Inferior parietal cortex (tissue), 1 donor: ENCODE measurements around the gene TSHZ3.

Experiments used
- DNase-seq: peaks from one replicate; pipeline ENCODE4 v3.0.0-alpha.2; 2016; ENCODE audit errors: extremely low spot score

Gene TSHZ3

GRCh38 chr19:31337008-31337914 is 12.0 kb downstream of the TSHZ3 start:
- DNase-seq: no peak

DNA sequence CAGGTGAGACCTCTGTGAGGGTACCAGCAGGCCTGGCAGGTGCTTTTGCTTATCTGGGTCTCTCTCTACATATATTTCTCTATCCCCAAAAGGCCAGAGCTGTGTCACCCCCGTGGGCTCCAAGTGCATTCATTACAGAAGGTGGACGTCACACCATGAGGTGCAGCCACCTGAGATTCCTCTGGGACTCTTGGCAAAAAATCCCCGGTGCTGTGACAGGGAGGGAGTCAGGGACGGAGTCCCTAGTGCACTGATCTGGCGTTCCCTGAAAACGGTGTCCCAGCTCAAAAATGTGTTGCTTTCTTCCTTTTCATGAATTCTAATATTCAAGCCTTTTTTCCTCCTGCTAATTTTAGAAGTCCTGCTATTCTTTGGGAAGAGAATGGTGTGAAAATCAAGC is 13.5 kb downstream of the TSHZ3 start:
- no peak for DNase-seq

DNA sequence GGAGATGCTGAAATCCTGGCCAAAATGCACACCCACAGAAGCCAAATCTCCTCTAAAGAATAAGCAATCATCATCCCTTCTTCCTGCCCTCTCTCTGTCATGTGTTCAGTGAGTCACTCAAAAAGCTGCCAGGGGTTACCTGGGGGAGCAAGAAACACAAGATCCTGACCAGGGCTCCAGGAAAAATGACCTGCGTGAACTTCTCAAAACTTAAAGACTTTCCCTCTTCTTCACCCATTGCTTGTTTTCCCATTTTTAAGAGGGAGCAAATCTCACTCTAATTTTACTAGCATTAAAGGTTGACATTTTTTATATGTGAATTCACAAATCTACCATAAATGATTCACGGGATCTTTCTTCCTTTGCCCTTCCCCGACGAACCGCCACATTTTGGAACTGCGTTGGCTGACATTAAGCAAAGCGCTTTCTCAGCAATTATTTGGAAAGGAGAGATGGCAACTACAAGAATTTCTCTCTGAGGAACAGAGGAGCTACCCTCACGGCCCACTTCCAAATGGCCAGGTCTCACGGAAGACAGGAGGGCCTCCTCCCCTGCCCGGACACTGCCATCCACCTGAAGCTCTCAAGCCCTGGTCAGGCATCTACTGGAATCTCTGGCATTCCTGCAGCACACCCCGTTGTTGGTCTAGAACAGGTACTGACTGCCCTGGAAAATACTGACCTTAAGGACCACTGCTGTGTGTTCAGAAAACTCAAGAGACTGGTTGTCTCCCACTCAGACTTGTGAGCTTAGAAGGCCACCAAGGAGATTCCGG is 14.2 kb downstream of the TSHZ3 start:
- DNase-seq: no peak

- no peak for DNase-seq
Measured at GRCh38 chr19:31334101-31334848, 15.0 kb downstream of the TSHZ3 start.

DNA sequence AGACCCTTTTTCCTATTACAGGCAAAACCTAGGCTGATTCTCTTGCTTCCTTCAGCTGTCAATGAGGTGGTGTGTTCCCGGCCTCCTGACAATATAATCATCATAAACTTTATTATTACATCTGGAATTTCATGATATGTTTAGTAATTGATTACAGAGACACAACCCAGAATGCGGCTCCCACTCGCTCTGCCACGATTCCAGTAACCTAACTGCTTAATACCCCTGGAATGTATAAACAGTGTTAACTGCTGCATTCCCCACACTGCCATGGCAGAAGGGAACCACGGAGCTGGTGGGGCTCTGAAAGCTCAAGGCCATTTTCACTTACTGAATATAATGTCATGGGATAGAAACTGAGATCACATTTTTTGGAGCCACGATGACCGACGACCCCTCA is 17.1 kb downstream of the TSHZ3 start:
- DNase-seq: no peak

DNA sequence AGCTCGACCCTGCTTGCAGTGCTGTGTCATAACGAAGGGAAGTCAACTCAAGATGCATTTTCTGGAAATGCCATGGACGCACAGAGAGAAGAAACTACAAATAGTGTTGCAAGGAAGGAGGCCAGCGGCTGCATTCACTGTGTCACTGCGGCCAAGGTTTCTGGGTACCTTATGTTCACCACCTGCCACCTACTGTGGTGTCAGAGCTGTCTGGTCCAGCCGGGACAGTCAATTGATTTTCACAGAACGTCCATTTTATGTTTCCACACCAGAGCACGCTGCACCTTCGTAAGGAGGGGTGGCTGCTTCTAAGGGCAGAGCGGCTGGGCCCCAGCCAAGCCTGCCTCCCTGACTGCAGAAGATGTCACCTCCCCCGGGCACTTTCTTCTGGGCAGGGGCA is 17.7 kb downstream of the TSHZ3 start:
- DNase-seq: no peak

DNA sequence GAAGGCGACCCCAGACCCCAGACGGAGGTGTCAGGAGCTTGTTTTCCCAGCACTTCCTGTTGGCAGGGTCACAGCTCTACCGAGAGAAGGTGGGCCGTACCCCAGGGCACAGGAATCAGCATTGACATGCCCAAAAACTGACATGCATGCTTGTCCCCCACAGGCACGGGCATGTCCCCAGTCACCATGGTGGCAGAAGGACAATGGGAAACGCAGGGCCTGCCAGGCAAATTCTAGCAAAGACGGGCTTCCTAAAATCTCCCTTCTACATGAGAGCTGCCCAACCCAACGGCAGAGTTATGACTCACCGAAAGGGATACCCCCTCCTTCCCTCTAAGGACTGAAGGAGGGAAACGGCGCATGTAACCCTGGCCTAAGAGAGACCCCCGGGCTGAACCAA is 18.5 kb downstream of the TSHZ3 start:
- DNase-seq: no peak

DNA sequence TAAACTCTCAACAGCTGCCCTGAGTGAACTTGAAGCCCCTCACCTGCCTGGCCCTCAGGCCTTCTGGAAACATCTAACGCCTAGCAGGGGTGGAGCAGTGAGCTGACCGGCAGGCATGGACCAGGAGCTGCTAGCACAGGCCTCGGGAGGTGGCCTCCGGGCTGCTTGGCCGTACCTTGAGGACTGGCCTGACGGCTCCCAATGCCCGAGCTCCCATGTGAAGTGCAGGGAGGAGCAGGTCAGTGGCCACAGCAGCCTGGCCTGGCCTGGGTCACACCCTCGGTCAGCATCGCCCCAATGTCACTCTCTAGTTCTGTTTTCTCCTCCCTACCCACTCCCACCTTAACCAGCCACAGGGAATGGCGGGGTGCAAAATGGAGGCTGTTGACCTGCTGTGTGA is 19.0 kb downstream of the TSHZ3 start:
- no peak for DNase-seq

DNA sequence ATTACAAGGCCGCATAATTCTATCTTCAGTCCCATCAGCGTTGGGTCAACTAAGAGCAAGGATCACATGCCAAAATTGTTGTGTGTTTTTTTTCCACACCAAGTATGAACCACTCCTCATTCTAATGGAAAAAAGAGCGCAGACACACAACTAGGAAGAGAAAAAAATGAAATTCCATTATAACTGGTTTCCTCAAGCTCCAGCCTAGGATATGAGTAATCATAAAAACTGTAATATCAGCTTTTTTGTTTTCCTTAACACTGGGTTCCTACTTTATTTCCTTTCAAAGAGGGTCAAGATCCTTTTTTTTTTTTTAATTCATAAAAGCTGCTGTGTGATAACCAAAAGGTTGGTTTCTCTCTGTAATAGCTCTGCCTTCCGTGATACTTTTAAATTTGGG is 19.4 kb downstream of the TSHZ3 start:
- no peak for DNase-seq

DNA sequence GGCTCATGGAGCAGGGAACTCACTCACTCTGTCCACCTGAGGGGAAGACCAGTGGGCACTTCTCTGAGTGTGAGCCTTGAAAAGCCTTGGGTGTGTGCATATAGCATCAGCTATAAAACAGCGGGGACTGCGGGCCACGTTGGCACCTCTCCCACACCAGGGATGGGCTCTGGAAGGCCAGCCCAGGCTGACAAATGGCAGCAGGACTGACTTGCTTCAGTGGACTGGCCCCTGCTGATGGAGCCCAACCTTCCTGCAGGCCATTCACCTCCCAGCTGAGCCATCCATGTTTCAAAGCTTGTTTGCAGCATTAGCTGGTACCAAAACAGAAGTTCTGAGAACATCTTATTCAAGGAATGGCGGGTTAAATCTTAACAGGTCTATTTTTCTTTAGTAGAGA is 21.0 kb downstream of the TSHZ3 start:
- DNase-seq: no peak

GRCh38 chr19:31326329-31327028 is 22.8 kb downstream of the TSHZ3 start:
- no peak for DNase-seq

DNA sequence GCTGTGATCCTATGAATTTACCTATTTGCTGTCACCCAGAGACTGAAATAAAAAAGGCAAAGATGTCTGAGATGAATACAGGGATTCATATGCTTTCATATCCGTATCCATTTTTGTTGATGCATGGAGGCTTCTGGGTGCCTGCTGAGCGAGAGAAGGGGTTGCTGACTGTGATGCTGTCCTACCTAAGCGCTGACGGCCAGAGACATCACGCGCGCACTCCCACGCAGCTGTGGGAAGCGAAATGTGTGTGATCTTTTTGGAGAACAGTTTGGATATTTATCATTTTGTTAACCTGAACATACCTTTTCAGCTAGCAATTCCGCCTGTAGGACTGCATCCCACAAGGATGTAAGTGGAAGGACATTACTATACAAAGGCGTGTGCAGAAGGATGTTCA is 23.9 kb downstream of the TSHZ3 start:
- DNase-seq: no peak

- DNase-seq: no peak
Measured at GRCh38 chr19:31319465-31319864, 29.8 kb downstream of the TSHZ3 start.

DNA sequence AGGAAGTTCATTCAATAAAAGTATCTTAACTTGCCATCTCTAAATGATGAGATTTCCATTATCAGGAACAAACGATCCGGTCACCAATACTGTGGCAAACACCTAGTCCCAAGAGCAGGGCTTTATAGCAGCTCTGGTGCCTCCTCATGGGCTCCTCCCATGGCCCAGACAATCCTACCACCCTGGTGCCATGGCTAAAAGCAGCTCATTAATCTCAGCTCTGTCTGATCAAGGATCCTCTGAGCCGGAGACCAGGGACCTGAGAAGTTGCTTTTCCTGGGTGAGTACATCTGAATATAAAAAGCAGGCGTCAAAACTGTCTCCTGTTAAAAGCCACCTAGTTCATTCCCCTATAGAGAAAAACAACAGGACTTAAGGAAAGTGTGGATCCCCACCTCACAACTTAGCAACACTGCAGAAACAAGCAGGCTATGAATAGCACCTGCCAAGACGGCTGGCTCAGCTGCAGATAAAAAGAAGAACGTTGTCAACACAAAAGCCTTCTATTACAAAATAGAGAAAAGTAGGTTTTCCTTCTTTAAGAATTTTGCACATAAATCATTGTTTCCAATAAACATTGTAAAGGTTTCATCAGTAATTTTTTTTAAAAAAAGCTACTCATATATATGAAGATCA is 30.3 kb downstream of the TSHZ3 start:
- DNase-seq: no peak

- DNase-seq: no peak
Measured at GRCh38 chr19:31317570-31317969, 31.7 kb downstream of the TSHZ3 start.

DNA sequence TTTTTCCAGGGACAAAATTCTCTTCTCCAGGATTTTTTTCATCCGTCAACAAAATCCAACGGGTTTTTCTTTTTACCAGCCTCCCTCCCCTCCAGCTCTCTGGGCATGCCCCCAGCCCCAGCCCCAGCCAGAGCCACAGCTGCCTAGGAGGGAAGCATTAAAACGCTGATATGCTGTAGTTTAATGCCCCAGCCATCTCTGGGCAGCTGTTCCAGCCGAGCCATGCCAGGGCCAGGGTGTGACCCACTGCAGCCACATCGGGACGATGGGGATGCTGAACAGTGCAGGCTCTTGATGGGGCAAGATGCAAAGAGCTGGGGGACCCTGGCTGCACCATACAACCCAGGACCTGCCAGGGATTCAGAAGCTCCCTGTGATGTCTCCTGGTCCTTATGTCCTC is 32.1 kb downstream of the TSHZ3 start:
- DNase-seq: no peak

GRCh38 chr19:31316201-31316951 is 32.9 kb downstream of the TSHZ3 start:
- no peak for DNase-seq

DNA sequence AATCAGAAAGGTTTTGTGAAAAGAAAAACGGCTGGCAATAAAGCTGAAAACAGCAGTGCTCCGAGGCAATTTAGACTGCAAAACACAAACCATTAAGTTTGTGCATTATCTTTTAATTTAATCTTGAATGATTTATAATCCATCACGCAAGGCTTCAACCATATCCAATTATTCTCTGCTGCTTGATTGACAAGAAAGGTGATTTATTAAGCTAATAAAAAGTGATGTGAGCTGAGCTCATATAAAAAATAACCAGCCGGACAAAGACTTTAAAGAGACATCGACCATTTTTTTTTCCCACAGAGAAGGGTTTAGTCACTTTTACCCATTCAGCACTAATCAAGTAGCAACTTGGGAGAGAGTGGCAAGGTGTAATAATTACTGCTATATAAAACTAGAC is 33.6 kb downstream of the TSHZ3 start:
- no peak for DNase-seq

DNA sequence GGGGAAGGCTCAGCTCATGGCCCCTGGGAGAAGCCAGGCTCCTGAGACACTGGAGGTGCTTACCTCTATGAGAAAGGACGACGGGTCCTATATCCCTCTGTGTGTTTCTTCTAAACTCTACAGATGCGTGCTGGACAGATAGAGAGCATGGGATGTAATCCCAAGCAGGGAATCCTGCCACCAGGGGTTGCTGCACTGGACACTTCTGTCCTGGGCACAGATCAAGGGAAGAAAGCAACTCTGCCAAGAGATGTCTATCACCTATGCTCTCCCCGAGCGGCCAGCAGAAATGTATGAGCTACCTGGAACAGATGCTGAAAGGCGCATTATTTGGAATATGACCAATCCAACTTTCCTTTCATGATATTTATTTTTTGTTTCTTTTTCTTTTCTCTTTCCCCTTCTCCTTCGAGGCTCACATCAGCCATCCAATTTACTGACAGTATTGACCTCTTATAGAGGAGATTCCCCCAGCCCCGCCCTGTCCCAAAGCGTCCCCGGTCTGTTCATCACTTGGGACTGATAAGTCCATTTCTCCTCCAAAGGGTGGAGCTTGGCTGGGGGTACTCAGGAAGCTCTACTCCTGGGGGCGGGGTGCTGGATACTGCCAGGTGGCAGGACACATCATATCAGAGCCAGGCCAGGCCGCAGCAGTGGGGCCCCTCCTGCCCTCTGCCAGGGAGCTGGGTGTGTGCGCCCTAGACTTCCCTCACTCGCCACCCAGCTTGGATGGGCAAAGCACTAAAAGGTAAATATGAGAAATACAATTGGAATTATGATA is 34.2 kb downstream of the TSHZ3 start:
- DNase-seq: no peak

- DNase-seq: no peak
Measured at GRCh38 chr19:31314156-31314555, 35.1 kb downstream of the TSHZ3 start.
